OCI-LY7 (cell line): ENCODE data around the gene THRA. TPM values are rescaled to one million over a fixed set of nuclear protein-coding genes. Genes with fewer than 3 reads are reported as not detected.

Source experiments
- BruUV-seq: library from RNA; stranded (reverse); fragments of 400-500 nt; replicated peaks from 2 replicates; lab custom pipeline; 2021; lab: Mats Ljungman, UMichigan
- CTCF ChIA-PET: fragments of 300-600 bp; sonication (Branson Sonifier 250); formaldehyde crosslinking; loops from one replicate; lab custom pipeline; 2022; ENCODE audit warnings: antibody characterized with exemption; ENCODE audit not compliant: unreplicated experiment; lab: Charles Lee
- POLR2A ChIA-PET: fragments of 300-600 bp; sonication (Branson Sonifier 250); formaldehyde crosslinking; loops from one replicate; lab custom pipeline; 2022; ENCODE audit warnings: antibody characterized with exemption; lab: Charles Lee
- DNase-seq: peaks from one replicate; pipeline ENCODE4 v3.0.0-alpha.2; 2015; ENCODE audit warnings: low spot score
- H2AFZ ChIP-seq: fragments of 200-600 bp; sonication (generic), shearing (Covaris generic); 2 replicates; pipeline ENCODE4 v1.6.1; 2014; ENCODE audit warnings: mild to moderate bottlenecking, antibody characterized with exemption, low read length, moderate library complexity
- H3K27ac ChIP-seq: fragments of 200-600 bp; sonication (generic); 2 replicates; pipeline ENCODE4 v1.5.1; 2014; ENCODE audit warnings: mixed run types, low read depth, mild to moderate bottlenecking, moderate library complexity, low read length, inconsistent platforms; ENCODE audit not compliant: poor library complexity, severe bottlenecking
- H3K36me3 ChIP-seq: fragments of 200-600 bp; sonication (generic); 2 replicates; pipeline ENCODE4 v1.6.1; 2014; ENCODE audit warnings: mild to moderate bottlenecking, antibody characterized with exemption, low read length, moderate library complexity, mixed read lengths; ENCODE audit not compliant: insufficient read depth
- H3K4me1 ChIP-seq: fragments of 200-600 bp; sonication (generic); 2 replicates; pipeline ENCODE4 v1.5.1; 2014; ENCODE audit warnings: mild to moderate bottlenecking, low read length; ENCODE audit not compliant: insufficient read depth, poor library complexity, severe bottlenecking
- H3K4me2 ChIP-seq: fragments of 200-600 bp; sonication (generic); 2 replicates; pipeline ENCODE4 v1.6.1; 2014; ENCODE audit warnings: mild to moderate bottlenecking, low read length
- H3K4me3 ChIP-seq: fragments of 200-600 bp; sonication (generic); 2 replicates; pipeline ENCODE4 v1.5.1; 2014; ENCODE audit warnings: mild to moderate bottlenecking, low read depth, low read length; ENCODE audit not compliant: poor library complexity, severe bottlenecking
- H3K79me2 ChIP-seq: fragments of 200-600 bp; sonication (generic); 2 replicates; pipeline ENCODE4 v1.6.1; 2016; ENCODE audit warnings: low read depth, mild to moderate bottlenecking, low read length, moderate library complexity, mixed read lengths; ENCODE audit not compliant: insufficient read depth
- H3K9me2 ChIP-seq: fragments of 200-600 bp; sonication (generic); 2 replicates; pipeline ENCODE4 v1.6.1; 2016; ENCODE audit warnings: mild to moderate bottlenecking, low read length, mixed read lengths; ENCODE audit not compliant: insufficient read depth
- H3K9me3 ChIP-seq: fragments of 200-600 bp; sonication (generic); 2 replicates; pipeline ENCODE4 v1.6.1; 2014; ENCODE audit warnings: mild to moderate bottlenecking, mixed run types, low read length, mixed read lengths
- H4K20me1 ChIP-seq: fragments of 200-600 bp; sonication (generic); 2 replicates; pipeline ENCODE4 v1.6.1; 2014; ENCODE audit warnings: mild to moderate bottlenecking, antibody characterized with exemption, low read length, moderate library complexity, mixed read lengths; ENCODE audit not compliant: insufficient read depth
- EZH2phosphoT487 ChIP-seq: fragments of 200-600 bp; sonication (generic); IDR thresholded peaks from 2 replicates; pipeline ENCODE4 v1.6.1; 2018; ENCODE audit warnings: low read depth, borderline replicate concordance, mild to moderate bottlenecking, mixed run types, antibody characterized with exemption, low read length, moderate library complexity, mixed read lengths
- intact Hi-C: fragments of 100-400 bp; cut with micrococcal nuclease; formaldehyde crosslinking; loops from one replicate; pipeline ENCODE4 v1.10.0; 2022; ENCODE audit not compliant: unreplicated experiment
- total RNA-seq, 2 experiments: library from RNA; depleted of rRNA in 1 of 2; stranded (reverse); fragments of >200 nt in 1 of 2; shearing (Covaris generic) in 1 of 2; gene quantifications; 2 replicates each; pipeline ENCODE4 v1.2.3, GENCODE V29; 2014 to 2022
- TF ChIP-seq, protein P1 (sequence below): fragments of 200-600 bp; sonication (generic); conservative IDR thresholded peaks from 2 replicates; pipeline ENCODE4 v1.5.1; 2014; ENCODE audit warnings: mild to moderate bottlenecking, antibody characterized with exemption, low read length, moderate library complexity, mixed read lengths

Gene THRA
- total RNA-seq, 2 experiments from 2014 or later, result 3.9 to 9.3 TPM

DNA sequence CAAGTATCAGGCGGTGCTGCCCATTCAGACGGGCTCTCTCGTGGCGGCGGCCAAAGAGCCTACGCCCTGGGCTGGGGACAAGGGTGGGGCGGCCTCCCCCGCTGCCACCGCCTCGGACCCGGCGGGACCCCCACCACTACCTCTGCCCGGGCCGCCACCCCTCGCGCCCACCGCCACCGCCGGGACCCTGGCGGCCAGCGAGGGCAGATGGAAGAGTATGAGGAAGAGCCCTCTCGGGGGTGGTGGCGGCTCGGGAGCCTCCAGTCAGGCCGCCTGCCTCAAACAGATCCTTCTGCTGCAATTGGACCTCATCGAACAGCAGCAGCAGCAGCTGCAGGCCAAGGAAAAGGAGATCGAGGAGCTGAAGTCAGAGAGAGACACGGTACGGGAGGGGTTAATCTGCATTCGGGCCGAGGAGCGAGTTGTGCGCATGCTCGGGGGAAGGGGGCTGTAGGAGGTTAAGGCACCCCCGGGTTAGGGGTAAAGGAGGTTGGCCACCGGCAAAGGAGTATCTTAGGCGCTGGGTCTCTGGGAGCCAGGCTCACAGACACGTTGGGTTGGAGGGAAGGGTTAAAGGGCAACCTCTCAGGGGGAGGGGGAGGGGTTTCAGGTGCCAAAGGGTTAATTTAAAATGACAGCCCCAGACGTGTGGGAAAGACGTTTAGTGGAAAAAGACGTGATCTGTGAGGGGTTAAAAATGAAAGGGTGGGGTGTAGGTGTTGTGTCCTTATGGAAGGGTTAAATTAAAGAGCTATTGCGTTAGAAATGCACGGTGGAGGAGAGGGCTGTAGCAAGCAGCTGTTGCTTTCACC, 60.4 kb downstream of the THRA start:
- no TSS peak for BruUV-seq
- intact Hi-C loops, result no loop called here
- Histone ChIP-seq H3K27ac (peak overlapping the region; percentile 64), H2AFZ (no peak overlapping the region; the same call in 1 of the 2 replicates), H3K4me3 (peak overlapping the region; percentile 88), H3K9me2 (no peaks in the 10 kb centered on the region), H3K4me1 (peaks cover 24% of the 10 kb centered on the region), H4K20me1 (0 out of 2 replicates have a peak, but pooled peaks cover 9% of the 10 kb centered on the region), H3K79me2 (peaks cover 47% of the 10 kb centered on the region), H3K9me3 (no peaks in the 10 kb centered on the region), H3K4me2 (peak overlapping the region; percentile 89), H3K36me3 (peaks cover 38% of the 10 kb centered on the region)
- POLR2A ChIA-PET, result interaction anchor here (0.9 to 2.3 kb wide), 7 partner anchors 9 to 95 kb away, joined by 3 to 15 read pairs (median 4); partner anchors contain the start of genes CASC3, NR1D1 and WIPF2
- peak; percentile 73 for DNase-seq
- TF ChIP-seq, protein P1, sequence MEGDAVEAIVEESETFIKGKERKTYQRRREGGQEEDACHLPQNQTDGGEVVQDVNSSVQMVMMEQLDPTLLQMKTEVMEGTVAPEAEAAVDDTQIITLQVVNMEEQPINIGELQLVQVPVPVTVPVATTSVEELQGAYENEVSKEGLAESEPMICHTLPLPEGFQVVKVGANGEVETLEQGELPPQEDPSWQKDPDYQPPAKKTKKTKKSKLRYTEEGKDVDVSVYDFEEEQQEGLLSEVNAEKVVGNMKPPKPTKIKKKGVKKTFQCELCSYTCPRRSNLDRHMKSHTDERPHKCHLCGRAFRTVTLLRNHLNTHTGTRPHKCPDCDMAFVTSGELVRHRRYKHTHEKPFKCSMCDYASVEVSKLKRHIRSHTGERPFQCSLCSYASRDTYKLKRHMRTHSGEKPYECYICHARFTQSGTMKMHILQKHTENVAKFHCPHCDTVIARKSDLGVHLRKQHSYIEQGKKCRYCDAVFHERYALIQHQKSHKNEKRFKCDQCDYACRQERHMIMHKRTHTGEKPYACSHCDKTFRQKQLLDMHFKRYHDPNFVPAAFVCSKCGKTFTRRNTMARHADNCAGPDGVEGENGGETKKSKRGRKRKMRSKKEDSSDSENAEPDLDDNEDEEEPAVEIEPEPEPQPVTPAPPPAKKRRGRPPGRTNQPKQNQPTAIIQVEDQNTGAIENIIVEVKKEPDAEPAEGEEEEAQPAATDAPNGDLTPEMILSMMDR, result 0 out of 2 replicates have a peak, but pooled peaks have one; percentile 3
- TF ChIP-seq EZH2phosphoT487, result no peak
- CTCF ChIA-PET, result interaction anchor here (1.8 to 3.0 kb wide), 2 partner anchors 10 to 16 kb away, joined by 4 to 13 read pairs; no protein-coding TSS in a partner anchor

DNA sequence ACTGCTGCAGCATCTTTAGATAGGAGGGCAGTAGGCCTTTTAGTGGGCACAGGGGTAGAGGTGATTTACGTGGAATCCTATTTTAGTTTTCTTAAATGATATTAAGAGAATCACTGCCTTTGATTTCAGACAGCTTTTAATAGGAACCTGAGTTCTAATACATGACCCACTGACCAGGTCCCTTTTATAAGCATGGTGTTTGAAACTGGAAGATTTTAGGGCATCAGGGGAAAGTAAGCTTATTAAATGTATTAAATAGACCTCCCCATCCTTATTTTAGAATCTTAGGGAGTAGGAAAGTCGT, 61.0 kb downstream of the THRA start:
- no peak for DNase-seq
- no peak overlapping the region for H2AFZ ChIP-seq
- H3K4me3 ChIP-seq, result peak overlapping the region; percentile 88
- H3K4me1 ChIP-seq, result peaks cover 24% of the 10 kb centered on the region
- BruUV-seq, result TSS peak; percentile 77
- ChIA-PET CTCF (interaction anchor here (1.8 to 3.0 kb wide), 2 partner anchors 11 to 16 kb away, joined by 4 to 13 read pairs; no protein-coding TSS in a partner anchor), POLR2A (interaction anchor here (0.9 to 2.3 kb wide), 6 partner anchors 8 to 95 kb away, joined by 3 to 15 read pairs (median 6); partner anchors contain the start of genes CASC3, NR1D1 and WIPF2)
- H3K27ac ChIP-seq, result peak overlapping the region; percentile 64
- intact Hi-C loops, result loop anchor here (1.0 kb wide), 1 partner anchor 16 kb away; no protein-coding TSS in a partner anchor
- H3K36me3 ChIP-seq, result peaks cover 42% of the 10 kb centered on the region
- H3K4me2 ChIP-seq, result peak overlapping the region; percentile 89
- H4K20me1 ChIP-seq, result 0 out of 2 replicates have a peak, but pooled peaks cover 9% of the 10 kb centered on the region
- no peaks in the 10 kb centered on the region for H3K9me3 ChIP-seq
- H3K9me2 ChIP-seq, result no peaks in the 10 kb centered on the region
- no peak for TF ChIP-seq EZH2phosphoT487
- TF ChIP-seq, protein P1, result no peak
- peaks cover 47% of the 10 kb centered on the region for H3K79me2 ChIP-seq
